DND-41 (cell line): ENCODE measurements around the gene DHRS7B.

Experiments
- ATAC-seq: fragments of 200-7000 bp; cut with Tn5 transposase; 3 replicates; pipeline ENCODE4 v1.9.1; 2021; ENCODE audit warnings: low read depth; ENCODE audit not compliant: insufficient read depth
- DNase-seq: peaks from one replicate; pipeline ENCODE4 v3.0.0-alpha.2; 2020
- H2AFZ ChIP-seq: 2 replicates; pipeline ENCODE4 v1.6.0; 2012; ENCODE audit warnings: low read depth, low read length
- H3K27ac ChIP-seq: 2 replicates; pipeline ENCODE4 v1.5.1; 2012; ENCODE audit warnings: low read length, inconsistent platforms
- H3K27me3 ChIP-seq: fragments of 200-600 bp; sonication (generic); 2 replicates; pipeline ENCODE4 v1.6.0; 2012; ENCODE audit warnings: low read length, mild to moderate bottlenecking, inconsistent platforms; ENCODE audit not compliant: insufficient read depth, poor library complexity
- H3K36me3 ChIP-seq: 2 replicates; pipeline ENCODE4 v1.5.1; 2012; ENCODE audit warnings: low read length, inconsistent platforms; ENCODE audit not compliant: insufficient read depth
- H3K4me1 ChIP-seq: 2 replicates; pipeline ENCODE4 v1.5.1; 2012; ENCODE audit warnings: mild to moderate bottlenecking, low read length; ENCODE audit not compliant: insufficient read depth
- H3K4me2 ChIP-seq: 2 replicates; pipeline ENCODE4 v1.6.0; 2012; ENCODE audit warnings: mild to moderate bottlenecking, moderate library complexity, low read length, inconsistent platforms; ENCODE audit not compliant: insufficient read depth
- H3K4me3 ChIP-seq, 2 experiments: fragments of 200-600 bp in 1 of 2; shearing (Covaris generic) in 1 of 2; 2 replicates each; pipeline ENCODE4 v1.5.1; 2012 to 2016; ENCODE audit warnings: inconsistent platforms in 2 of 2, low read length in 2 of 2, mild to moderate bottlenecking in 2 of 2, low read depth in 1 of 2, moderate library complexity in 1 of 2
- H3K79me2 ChIP-seq: 2 replicates; pipeline ENCODE4 v1.6.0; 2012; ENCODE audit warnings: low read length, inconsistent platforms; ENCODE audit not compliant: insufficient read depth
- H3K9ac ChIP-seq: 2 replicates; pipeline ENCODE4 v1.6.0; 2012; ENCODE audit warnings: low read depth, mild to moderate bottlenecking, inconsistent platforms, low read length, moderate library complexity
- H3K9me3 ChIP-seq: 2 replicates; pipeline ENCODE4 v1.5.1; 2012; ENCODE audit warnings: low read length, moderate library complexity, mild to moderate bottlenecking, inconsistent platforms; ENCODE audit not compliant: insufficient read depth, severe bottlenecking
- H4K20me1 ChIP-seq: 2 replicates; pipeline ENCODE4 v1.6.0; 2012; ENCODE audit warnings: low read length; ENCODE audit not compliant: insufficient read depth
- CTCF ChIP-seq: IDR thresholded peaks from 2 replicates; pipeline ENCODE4 v1.5.1; 2012; ENCODE audit warnings: borderline replicate concordance, low read length, moderate library complexity, mild to moderate bottlenecking; ENCODE audit not compliant: poor library complexity, severe bottlenecking; ENCODE audit errors: extremely low read depth
- EZH2 ChIP-seq: IDR thresholded peaks from 3 replicates; pipeline ENCODE4 v1.6.1; 2012; ENCODE audit warnings: borderline replicate concordance, low read depth, mild to moderate bottlenecking, moderate library complexity, low read length, inconsistent platforms; ENCODE audit not compliant: severe bottlenecking

Gene DHRS7B

GRCh38 chr17:21200590-21201297 lies 74.0 kb downstream of the DHRS7B start:
- no peak for ATAC-seq
- no peaks in the 10 kb centered on the region for H3K27me3 ChIP-seq
- no peak for DNase-seq
- peaks cover 84% of the 10 kb centered on the region for H3K79me2 ChIP-seq
- no peak overlapping the region for H3K9ac ChIP-seq
- peaks cover 93% of the 10 kb centered on the region for H4K20me1 ChIP-seq
- peaks cover 67% of the 10 kb centered on the region for H3K36me3 ChIP-seq
- no peak overlapping the region for H3K4me2 ChIP-seq
- H3K4me1 ChIP-seq = no peaks in the 10 kb centered on the region
- TF ChIP-seq CTCF = no peak
- TF ChIP-seq EZH2 = no peak
- H3K9me3 ChIP-seq = no peaks in the 10 kb centered on the region
- H3K27ac ChIP-seq = 0 out of 2 replicates have a peak overlapping the region, but pooled peaks have one; percentile 10
- H2AFZ ChIP-seq = no peak overlapping the region
- H3K4me3 ChIP-seq = no peak overlapping the region

- no peak overlapping the region for H3K27ac ChIP-seq
- no peak overlapping the region for H3K4me3 ChIP-seq
- no peak overlapping the region for H3K9ac ChIP-seq
- H3K36me3 ChIP-seq = peaks cover 62% of the 10 kb centered on the region
- no peaks in the 10 kb centered on the region for H3K4me1 ChIP-seq
- peaks cover 89% of the 10 kb centered on the region for H3K79me2 ChIP-seq
- no peak for ATAC-seq
- TF ChIP-seq EZH2 (no peak), CTCF (no peak)
- no peak for DNase-seq
- H4K20me1 ChIP-seq = peaks cover 93% of the 10 kb centered on the region
- H3K9me3 ChIP-seq = no peaks in the 10 kb centered on the region
- no peak overlapping the region for H3K4me2 ChIP-seq
- H2AFZ ChIP-seq = no peak overlapping the region
- H3K27me3 ChIP-seq = no peaks in the 10 kb centered on the region
Measured at GRCh38 chr17:21201298-21201595, 74.5 kb downstream of the DHRS7B start.

GRCh38 chr17:21201874-21202273 lies 75.1 kb downstream of the DHRS7B start:
- TF ChIP-seq EZH2 = no peak
- no peak for TF ChIP-seq CTCF
- no peaks in the 10 kb centered on the region for H3K27me3 ChIP-seq
- no peak overlapping the region for H3K27ac ChIP-seq
- no peak overlapping the region for H3K4me3 ChIP-seq
- H3K36me3 ChIP-seq = peaks cover 61% of the 10 kb centered on the region
- no peak for DNase-seq
- H4K20me1 ChIP-seq = peaks cover 93% of the 10 kb centered on the region
- H3K4me2 ChIP-seq = no peak overlapping the region
- no peak for ATAC-seq
- H3K79me2 ChIP-seq = peaks cover 95% of the 10 kb centered on the region
- H3K9me3 ChIP-seq = no peaks in the 10 kb centered on the region
- no peak overlapping the region for H2AFZ ChIP-seq
- H3K9ac ChIP-seq = no peak overlapping the region
- H3K4me1 ChIP-seq = no peaks in the 10 kb centered on the region

- H4K20me1 ChIP-seq = peaks cover 94% of the 10 kb centered on the region
Measured at GRCh38 chr17:21202512-21202911, 75.7 kb downstream of the DHRS7B start.

More at GRCh38 chr17:21202512-21202911, 75.7 kb downstream of the DHRS7B start:
- TF ChIP-seq EZH2 (no peak), CTCF (no peak)
- no peak overlapping the region for H3K4me2 ChIP-seq
- no peak overlapping the region for H3K9ac ChIP-seq
- H3K4me3 ChIP-seq = no peak overlapping the region
- ATAC-seq (no peak), DNase-seq (no peak)
- H3K4me1 ChIP-seq = no peaks in the 10 kb centered on the region
- H2AFZ ChIP-seq = no peak overlapping the region
- no peaks in the 10 kb centered on the region for H3K27me3 ChIP-seq
- no peak overlapping the region for H3K27ac ChIP-seq
- H3K9me3 ChIP-seq = no peaks in the 10 kb centered on the region
- peaks cover 59% of the 10 kb centered on the region for H3K36me3 ChIP-seq
- H3K79me2 ChIP-seq = peaks cover 98% of the 10 kb centered on the region
